Left lobe of liver (tissue), 2 donors: ENCODE data around the gene NAB2. TPM values are rescaled to one million over a fixed set of nuclear protein-coding genes. Genes with fewer than 3 reads are reported as not detected.
"Not testable (repeated sequence)": the region's sequence is repeated elsewhere in the genome, so short reads cannot be mapped to it uniquely, and the experiment has no call there.

Experiments used
- ATAC-seq: fragments of 200-7000 bp; cut with Tn5 transposase; one replicate; pipeline ENCODE4 v1.9.1; 2020; ENCODE audit warnings: mild to moderate bottlenecking, moderate library complexity
- DNase-seq: peaks from one replicate; pipeline ENCODE4 v3.0.0-alpha.2; 2020; ENCODE audit warnings: low spot score
- total RNA-seq: library from RNA; stranded (reverse); gene quantifications from one replicate; pipeline ENCODE4 v1.2.1, GENCODE V29; 2021
- donor health status: DM: no; HTN: no; CAD: no; lungs with moderate emphysema.
- donor health status: DM: no; HTN: yes; CAD: no.

The NAB2 gene
- total RNA-seq, 1 donor from 2014 or later = 12.9 TPM

DNA sequence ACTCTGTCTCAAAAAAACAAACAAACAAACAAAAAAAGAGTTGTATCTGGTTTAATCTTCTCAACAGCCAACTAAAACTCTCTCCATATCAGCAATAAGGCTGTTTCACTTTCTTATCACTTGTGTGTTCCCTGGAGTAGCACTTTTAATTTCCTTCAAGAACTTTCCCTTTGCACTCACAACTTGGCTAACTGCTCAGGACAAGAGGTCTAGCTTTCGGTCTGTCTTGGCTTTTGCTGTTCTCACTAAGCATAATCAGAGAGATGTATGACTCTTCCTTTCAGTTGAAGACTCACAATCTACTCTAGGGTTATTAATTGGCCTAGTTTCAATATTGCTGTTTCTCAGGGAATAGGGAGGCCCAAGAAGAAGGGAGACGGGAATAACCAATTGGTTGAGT lies 22.7 kb upstream of the NAB2 start:
- DNase-seq = no peak
- no peak for ATAC-seq

DNA sequence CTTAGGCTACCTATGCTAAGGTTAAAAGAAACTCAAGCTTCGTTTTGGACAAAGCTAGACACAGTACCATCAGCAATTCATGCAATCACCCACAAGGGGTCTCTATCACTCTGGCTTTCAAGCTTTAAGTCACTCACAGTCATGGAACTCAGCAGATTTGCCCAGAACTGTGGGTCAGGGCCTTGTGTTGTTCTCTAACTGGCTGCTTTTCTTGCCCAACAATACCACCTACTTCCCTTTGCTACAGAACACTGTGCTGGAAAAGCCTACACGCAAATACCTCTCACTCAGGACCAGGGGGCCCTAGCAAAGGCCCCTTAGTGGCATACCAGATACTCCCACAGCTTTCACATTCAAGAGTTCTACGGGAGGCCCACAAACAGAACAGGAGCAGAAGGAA lies 19.4 kb upstream of the NAB2 start:
- ATAC-seq (peak; percentile 99), DNase-seq (peak; percentile 72)

DNA sequence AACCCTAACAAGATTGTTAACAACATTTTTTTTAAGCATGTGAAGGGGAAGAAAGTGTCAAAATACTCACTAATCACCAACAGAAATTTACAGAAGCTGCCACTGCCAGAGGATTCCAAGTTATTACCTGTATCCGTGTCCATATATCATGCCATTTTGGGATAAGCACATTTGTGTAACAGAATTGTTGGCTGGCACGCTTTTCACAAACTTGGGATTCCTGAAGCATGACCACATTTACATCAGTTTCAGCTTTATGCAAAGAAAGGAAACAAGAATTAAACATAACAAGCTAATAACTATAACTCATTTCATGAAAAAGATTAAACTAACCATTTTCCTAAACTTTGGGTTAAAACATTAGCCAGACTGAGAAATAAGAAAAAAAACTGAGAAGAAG lies 16.3 kb upstream of the NAB2 start:
- ATAC-seq = no peak
- DNase-seq = no peak

DNA sequence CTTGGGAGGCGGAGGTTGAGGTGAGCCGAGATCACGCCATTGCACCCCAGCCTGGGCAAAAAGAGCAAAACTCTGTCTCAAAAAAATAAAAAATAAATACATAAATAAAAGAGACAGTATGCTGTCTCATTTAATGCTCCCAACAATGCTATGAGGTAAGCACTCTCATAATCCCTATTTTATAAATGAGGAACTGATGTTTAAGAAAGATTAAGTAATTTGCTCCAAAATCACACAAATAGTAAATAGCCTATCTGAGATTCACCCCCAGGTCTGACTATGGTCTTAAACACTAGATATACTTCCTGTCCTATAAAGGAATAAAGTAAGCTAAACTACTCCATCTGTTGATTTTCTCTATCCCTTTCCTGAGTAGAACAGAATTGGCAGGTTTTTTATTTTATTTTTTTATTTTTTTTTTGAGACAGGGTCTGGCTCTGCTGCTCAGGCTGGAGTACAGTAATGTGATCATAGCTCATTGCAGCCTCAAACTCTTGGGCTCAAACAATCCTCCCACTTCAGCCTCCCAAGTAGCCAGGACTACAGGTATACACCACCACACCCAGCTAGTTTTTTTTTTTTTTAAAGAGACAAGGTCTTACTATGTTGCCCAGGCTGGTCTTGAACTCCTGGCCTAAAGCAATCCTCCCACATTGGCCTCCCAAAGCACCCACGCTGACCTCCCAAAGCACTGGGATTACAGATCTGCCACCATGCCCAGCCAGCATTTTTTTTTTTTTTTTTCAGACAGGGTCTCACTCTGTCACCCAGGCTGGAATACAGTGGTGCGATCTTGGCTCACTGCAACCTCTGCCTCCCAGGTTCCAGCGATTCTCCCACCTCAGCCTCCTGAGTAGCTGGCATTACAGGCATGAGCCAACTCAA lies 15.1 kb upstream of the NAB2 start:
- DNase-seq, ATAC-seq: not testable (repeated sequence)

DNA sequence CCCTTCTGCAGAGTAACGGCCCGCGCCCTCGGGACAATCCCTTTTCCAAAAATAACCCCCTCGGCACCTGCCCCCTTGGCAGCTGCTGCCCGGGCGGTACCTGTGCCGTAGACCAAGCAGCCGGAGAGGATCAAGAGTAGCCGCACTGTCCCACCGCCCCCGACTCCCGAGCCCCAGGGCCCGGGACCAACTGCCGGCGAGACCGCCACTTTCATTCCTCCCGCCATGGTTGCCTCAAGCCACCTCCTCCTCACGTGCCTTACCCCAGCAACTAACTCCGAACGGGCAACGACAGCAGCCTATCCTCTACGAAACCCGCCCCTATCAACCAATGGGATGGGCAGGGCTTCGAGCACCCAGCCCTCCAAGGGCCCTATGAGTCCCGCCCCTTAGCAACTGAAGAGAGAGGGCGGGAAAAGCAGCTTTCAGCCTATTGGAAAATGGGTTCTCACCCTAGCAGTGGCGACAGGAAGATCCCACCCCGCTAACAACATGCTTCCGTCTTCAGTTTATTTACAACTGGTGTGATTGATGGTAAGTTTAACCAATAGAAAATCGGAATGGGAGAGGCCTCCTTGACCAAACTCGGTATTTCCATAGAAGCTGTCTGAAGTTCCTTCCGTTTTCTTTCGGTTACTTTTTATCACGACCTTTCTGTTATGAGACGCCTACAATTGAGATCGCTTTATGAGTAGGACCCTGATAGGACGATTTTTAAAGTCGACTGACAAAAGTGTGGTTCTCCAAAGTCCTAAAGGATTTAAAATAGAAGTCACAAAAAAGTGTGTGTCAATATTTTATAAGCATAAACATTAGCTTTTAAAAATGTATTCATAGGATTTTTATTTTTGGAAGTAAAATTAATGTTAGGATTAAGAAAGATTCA lies 10.2 kb upstream of the NAB2 start, which contains the start of gene NEMP1:
NEMP1 (minus strand) TSS at position 273 of the 886 bp plus-strand sequence; CDS start at position 227, 46 bp downstream.
- DNase-seq = peak; percentile 97
- ATAC-seq = peak; percentile 99

DNA sequence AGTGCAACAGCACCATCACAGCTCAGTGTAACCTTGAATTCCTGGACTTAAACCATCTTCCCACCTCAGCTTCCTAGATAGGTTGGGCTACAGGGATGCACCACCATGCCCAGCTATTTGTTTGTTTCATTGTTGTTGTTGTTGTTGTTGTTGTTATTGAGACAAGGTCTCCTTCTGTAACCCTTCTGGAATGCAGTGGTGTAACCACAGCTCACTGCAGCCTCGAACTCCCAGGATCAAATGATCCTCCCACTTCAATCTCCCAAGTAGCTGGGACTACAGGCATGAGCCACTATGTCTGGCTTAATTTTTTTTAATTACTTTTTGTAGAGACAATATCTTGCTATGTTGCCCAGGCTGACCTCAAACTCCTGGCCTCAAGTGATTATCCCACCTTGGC lies 9.1 kb upstream of the NAB2 start:
- ATAC-seq (no peak), DNase-seq (no peak)

DNA sequence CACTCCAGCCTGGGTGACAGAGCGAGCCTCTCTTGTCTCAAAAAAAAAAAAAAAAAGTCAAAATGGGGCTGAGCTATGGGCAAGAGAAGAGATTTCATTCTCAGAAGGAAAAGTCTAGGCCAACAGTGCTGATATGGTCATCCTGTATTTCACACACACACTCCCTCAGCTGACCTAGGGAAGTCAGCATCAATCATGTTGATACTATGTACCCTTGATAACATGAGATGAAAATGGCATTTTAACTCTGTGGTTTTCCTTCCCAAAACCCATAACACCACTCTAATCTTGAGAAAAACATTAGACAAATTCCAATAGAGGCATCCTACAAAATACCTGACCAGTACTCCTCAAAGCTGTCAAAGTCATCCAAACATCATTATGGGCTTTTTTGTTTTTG lies 8.1 kb upstream of the NAB2 start:
- ATAC-seq (no peak), DNase-seq (no peak)

DNA sequence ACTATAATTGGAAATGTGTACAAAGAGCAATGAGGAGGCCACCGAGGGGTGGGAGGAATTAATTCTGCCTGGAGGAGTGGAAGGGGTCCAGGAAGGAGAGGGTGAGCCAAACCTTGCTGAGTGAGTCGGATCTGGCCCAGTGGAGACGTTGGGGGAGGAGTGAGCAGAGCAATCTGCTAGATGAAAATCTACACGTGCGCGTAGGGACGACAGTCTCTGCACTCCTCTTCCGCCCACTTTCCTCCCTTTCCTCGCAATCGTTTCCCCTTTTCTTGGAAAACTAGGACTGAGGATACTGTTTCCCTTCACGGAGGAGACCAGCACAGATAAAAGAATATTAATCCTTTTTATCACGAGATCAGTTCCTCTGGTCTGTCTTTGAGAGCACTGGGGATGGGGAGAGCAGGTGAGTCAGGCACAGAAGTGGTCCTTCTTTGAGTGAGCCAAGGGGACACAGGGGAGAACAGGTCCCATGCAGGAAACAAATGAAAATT lies 2.9 kb upstream of the NAB2 start:
- ATAC-seq (no peak), DNase-seq (no peak)

DNA sequence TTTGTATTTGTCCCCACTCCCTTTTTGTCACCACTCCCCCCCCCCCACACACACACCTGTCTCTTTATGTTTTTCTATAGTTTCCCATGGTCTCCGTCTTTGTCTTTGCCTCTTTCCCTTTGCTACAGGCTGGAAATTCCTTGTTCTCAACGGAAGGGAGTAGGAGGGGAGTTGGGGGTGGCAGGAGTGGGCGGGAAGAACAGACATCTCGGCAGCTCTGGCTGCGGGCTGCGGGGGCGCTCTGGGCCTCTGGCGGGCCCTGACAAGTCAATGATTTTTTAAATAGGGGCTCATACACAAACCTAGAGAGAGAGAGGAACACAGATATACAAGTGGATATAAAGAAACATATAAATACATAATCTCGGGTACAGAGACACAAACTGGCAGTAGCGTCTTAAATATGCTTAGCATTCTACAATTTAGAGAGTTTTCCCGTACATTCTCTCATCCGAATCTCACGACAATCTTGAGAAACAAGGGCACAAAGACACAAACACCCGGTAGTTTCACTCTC lies 2.4 kb upstream of the NAB2 start:
- DNase-seq = no peak
- ATAC-seq = no peak

DNA sequence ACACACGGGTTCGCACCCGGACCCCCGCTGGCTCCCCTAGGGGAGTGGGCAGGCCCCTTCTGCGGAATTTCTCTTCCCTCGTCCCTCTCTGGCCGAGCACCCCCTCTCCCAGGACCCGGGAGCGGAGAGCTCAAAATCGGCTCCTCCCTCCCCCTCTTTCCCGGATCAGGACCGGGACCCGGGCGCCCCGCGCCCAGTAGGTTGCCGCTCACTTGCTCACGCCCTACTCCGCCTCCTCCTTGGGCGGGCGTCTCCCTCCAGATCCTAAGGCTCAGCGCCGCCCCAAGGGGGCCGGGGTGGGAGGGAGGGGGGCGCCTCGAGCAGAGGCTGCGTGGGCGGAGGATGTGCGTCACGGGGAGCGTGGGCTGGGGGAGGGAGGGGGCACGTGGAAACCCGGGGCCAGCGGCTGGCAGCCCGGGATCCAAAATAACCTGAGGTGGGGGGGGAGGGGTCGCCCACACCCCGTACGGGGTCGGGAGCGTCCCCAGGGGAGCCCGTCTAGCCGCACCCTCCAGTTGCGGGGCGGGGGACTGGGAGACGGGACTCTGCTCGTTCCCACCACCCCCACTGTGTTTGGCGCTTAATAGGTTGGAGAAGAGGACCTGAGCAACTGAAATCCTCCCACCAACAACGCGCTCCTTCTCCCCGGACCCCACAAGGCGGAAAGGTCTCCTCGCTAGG lies 1.8 kb upstream of the NAB2 start:
- ATAC-seq (peak; percentile 35), DNase-seq (peak; percentile 83)

DNA sequence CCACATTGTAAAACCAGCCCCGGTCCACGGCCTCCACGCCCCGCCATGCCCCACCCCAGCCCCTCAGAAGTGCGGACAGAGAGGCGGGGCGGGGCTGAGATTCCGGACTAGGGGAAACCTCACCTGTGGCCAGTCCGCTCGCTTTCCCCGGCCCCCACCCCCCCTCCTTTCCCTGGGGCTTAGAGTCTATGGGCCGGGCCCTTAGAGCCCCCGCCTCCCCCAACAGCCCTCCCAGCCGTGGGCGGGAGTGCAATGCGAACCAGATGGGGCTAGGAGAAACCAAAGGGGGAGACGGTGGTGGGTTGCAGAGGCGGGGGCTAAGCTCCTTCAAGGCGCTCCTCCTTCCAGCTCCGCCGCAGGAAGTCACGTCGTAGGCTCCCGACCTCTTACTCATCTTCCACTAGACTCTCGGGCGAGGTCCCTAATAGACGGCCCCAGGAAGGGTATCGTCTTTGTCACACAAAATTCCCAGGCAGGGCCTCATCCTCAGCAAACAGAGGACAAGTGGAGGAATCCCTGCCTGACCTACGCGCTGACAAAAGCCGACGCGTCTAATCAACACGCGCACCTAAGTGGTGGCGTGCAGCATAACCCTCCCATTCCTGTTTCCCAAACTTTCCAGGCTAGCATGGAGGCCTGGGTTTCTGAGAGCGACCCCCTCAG lies 1.1 kb upstream of the NAB2 start:
- peak; percentile 86 for DNase-seq
- ATAC-seq = peak; percentile 49

DNA sequence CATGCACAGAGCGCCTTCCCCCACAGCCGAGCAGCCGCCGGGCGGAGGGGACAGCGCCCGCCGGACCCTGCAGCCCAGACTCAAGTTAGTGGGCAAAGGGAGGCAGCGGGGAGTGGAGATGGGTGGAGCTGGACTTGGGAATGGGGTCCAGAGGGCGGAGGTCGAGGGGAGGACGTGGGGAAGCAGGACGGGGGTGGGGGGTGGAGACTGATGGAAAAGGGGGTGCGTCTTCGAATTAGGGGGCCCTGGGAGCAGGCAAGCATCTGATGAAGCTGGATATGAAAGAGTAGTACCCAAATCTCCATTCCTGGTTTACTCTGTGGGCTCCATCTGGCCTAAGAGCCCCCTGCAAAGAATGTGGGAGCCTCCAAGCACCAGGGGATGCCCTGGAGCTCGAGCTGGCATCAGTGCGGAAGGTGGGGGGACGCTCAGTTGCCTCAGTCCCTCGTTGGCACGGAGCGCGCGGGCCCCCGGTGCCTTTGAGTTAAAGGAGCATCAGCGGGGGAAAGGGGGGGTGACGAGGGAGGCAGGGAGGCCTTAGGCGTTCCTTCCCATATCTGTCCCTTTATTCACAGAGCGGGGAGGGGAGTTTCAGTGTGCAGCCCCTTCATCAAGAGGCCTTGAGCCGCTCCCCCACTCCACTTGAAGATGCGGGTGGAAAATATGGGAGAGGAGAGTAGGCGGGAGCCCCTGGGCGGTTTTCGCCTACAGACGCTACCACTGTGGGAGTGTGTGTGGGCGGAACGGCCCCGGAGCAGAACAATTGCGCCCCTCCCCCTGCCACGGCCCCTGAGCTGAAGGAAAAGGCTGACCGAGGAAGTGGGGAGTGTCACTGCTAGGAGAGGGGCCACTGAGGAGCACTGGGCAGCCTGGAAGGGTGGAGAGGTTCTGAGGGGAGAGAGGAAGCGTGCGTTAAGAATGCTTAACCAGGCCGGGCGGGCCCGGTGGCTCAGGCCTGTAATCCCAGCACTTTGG lies 644 bp downstream of the NAB2 start:
- ATAC-seq (peak; percentile 13), DNase-seq (peak; percentile 80)

DNA sequence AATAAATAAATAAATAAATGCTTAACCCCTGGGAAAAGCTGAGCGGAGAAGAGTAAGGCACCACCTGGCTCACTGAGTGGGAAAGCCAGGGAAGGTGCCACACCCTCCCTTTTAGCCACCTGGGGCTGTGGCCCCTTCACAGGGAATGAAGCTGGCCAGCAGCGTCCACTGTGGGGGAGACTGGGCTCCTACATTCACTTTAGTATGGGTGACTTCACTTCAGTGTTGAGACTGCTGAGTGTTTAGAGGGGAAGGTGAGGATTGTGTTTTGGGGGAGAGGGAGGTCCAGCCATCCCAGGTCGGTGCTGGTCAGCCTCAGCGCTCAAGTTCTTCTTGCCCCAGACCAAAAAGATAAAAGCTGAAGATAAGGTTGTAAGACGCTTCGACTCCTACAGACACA lies 1.6 kb downstream of the NAB2 start:
- ATAC-seq (no peak), DNase-seq (no peak)

DNA sequence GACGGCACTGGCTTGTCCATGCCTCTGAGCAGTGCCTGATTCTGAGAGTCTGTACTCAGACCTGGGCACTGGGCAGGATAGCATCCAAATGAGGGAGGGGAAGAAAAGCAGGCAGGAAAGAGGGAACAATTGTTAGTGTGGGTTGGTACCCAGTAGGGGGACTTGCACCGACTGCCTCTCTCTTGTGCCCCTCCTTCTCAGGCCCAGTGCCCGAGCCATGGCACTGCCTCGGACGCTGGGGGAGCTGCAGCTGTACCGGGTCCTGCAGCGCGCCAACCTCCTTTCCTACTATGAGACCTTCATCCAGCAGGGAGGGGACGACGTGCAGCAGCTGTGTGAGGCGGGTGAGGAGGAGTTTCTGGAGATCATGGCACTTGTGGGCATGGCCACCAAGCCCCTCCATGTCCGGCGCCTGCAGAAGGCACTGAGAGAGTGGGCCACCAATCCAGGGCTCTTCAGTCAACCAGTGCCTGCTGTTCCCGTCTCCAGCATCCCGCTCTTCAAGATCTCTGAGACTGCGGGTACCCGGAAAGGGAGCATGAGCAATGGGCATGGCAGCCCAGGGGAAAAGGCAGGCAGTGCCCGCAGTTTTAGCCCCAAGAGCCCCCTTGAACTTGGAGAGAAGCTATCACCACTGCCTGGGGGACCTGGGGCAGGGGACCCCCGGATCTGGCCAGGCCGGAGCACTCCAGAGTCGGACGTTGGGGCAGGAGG lies 2.2 kb downstream of the NAB2 start:
- ATAC-seq = no peak
- DNase-seq = no peak

DNA sequence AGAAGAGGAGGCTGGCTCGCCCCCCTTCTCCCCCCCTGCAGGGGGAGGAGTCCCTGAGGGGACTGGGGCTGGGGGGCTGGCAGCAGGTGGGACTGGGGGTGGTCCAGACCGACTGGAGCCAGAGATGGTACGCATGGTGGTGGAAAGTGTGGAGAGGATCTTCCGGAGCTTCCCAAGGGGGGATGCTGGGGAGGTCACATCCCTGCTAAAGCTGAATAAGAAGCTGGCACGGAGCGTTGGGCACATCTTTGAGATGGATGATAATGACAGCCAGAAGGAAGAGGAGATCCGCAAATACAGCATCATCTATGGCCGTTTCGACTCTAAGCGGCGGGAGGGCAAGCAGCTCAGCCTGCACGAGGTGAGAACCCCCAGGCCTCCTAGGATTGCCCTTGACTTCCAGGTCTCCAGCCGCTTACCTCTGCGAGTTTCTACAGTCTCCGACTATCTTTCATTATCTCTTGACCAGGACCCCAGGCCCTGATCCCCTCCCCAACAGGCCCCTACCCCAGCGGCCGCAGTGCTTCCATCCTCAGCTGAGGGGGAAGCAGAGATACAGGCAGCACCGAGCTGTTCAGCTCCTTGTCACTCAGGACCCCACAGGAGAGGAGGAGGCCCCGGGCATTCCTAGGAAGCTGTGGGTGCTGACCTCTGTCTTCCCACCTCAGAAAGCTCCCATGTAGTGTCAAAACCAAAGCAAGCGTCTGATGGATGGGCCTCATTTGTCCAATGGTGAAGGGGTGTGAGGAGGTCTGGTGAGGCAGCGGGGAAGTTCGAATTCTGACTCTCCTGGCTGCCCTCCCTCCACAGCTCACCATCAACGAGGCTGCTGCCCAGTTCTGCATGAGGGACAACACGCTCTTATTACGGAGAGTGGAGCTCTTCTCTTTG lies 3.0 kb downstream of the NAB2 start:
- DNase-seq = no peak
- ATAC-seq = no peak

DNA sequence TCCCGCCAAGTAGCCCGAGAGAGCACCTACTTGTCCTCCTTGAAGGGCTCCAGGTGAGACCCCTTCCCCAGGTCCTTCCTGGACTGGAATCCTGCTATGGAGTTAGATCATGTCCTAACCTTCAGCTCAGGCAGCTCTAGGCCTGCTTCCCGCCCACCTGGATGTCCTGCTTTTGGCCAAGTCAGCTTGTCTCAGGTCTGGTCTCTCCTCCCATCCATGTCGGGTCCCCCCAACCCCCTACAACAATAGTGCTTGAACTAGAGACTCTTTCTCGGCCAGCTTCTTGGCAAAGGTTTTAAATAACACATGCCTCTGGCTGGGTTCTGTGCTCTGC lies 3.6 kb downstream of the NAB2 start:
- ATAC-seq (no peak), DNase-seq (peak; percentile 43)

DNA sequence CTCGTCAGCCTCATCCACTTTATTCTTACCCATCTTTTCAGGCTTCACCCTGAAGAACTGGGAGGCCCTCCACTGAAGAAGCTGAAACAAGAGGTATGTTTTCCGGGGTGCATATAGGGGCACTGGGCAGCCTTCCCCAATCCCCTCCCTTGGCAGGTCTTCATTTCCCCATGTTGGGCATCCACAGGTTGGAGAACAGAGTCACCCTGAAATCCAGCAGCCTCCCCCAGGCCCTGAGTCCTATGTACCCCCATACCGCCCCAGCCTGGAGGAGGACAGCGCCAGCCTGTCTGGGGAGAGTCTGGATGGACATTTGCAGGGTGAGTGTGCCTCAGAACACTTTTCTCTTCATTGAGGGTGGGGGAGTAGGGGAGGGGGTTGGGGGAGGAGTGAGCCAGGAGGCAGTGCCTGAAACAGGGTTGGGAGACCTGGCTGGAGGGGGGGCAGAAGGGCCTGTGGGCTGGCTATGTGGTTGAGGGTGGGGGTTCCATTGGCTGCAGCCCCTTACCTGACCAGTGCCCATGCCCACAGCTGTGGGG lies 4.0 kb downstream of the NAB2 start:
- ATAC-seq = no peak
- DNase-seq = peak; percentile 56
